GM21367 (cell line): ENCODE measurements around the gene DRD2.

Experiments
- ATAC-seq: cut with Tn5 transposase; IDR thresholded peaks from one replicate; pipeline ENCODE4 v1.9.1; 2021; ENCODE audit not compliant: unreplicated experiment

DRD2 gene

DNA sequence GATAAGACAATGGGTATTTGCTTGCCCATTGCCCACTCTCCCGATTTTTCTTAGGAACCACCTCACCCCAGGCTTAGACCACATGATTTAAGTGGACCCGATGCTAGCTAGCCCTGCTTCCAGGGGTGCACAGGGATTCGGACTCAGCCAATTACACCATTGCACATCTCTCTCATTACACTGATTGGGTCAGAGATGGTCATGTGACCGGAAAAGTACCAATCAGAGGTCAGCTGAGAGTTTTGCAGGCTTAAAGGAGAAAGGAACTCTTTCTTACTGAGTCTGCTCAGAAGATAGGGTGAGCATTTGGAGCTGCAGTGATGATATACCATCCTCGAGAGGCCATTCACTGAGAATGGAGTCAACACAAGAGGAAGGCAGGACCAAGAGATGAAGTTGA lies 99.8 kb downstream of the DRD2 start:
- no peak for ATAC-seq

DNA sequence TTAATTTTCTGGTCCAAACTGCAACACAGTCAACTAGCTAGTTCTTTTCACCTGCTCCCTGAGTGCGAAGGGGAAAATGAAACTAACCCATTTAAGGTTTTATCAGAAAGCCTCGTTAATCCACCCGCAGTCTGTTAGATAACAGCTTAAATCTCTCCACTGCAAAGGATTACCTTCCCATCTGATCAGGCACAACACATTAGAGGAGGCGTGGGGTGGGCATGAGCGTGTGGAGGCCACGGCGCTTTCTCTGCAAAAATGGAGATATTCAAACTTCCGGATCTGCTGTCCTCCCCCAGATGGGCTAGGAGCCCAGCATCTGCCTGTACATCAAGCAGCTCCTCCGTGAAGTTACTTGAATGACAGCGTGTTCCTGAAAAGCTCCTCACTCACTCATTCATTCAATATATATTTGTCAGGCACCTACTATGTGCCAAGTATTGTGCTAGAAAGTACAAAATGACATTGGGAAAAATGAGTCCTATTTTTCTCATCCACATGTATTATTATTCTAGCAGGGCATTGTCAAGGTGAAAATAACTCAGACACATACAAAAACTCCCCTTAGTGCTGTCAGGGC lies 101.1 kb downstream of the DRD2 start:
- no peak for ATAC-seq

DNA sequence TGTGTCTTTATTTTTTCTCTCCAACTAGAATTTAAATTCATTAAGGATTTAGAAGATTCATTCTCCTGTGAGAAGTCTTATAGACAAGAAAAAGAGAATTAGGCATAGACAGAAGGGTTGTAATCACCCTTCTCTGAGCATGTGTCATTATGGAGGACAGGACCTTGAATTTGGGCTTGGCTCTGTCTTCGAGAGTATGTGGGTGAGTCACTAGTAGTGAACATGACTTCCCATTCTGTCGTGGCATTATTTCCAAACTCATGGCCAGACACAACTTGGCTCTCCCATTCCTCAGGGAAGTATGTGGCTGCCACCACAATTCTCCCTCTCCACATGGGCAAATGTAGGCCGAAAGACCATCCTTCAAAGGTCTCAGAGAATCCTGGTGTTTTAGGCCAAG lies 101.9 kb downstream of the DRD2 start:
- ATAC-seq, result no peak

DNA sequence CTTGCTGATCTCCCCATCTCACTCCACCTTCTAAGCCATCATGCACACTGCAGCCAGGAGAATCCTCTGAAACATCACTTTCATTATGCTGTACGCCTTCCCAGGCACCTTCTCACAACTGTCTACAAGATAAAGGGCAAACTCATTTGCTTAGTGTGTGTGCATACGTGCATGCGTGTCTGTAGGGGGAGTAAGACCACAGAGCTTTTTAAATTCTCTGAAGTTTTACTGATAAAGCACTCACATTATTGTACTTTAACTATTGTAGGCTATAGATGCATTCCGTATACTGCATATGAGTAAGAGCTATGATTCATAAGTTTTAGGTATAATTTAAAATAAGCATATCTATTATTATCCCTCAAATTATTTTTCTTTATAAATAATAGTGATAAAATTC lies 102.9 kb downstream of the DRD2 start:
- no peak for ATAC-seq

DNA sequence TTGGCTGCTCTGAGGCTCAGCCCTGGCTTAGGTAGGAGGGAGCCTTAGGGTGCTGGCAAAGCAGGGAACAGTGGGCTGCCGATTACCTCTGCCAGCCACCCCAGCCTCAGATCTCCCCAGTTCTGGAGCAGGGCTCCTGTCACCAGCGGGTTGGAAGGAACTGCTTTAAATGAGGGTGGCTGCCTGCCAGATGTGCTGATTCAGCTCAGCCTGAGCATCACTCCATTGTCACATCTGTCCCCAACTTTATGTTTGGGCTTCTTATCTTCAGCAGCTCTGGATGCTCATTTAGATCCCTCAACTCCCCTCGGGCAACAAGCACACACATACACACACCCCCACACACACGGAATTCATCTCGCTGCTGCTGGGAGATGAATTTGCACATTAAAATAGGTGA lies 104.6 kb downstream of the DRD2 start:
- no peak for ATAC-seq

DNA sequence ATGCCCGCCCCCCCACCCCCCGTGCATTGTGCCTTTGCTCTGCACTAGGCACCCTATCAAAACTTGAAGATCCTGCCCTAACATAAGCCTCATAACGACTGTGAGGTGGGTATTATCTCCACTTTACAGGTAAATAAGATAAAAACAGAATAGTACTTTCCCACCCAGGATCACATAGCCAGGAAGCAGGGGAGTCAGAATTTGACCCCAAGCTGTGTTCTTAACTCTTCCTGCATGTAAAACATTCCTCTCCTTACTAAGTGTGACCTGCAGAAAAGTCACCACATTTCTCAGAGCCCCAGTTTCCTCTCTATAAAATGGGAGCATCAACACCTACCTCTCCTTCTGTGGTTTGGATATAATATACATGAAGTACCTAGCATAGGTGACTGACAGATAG lies 105.8 kb downstream of the DRD2 start:
- no peak for ATAC-seq

DNA sequence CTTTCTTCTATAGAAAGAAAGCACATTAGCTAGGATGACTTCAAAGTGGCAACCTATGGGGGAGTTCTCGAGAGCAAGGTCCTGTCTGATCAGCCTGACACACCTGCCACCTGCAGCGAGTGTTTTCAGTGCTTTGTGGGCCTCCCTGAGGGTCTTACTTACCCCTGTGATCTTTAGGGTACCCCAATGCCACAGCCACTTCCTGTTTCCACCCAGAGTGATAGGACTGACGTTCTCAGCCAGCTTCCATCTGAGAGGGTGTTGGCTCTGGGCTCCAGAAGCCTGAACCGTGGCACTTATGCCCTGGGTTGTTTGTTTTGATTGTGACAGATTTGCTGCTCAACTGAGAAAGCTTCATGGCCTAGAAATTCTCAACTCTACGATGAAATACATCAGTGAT lies 109.3 kb downstream of the DRD2 start:
- ATAC-seq, result no peak

DNA sequence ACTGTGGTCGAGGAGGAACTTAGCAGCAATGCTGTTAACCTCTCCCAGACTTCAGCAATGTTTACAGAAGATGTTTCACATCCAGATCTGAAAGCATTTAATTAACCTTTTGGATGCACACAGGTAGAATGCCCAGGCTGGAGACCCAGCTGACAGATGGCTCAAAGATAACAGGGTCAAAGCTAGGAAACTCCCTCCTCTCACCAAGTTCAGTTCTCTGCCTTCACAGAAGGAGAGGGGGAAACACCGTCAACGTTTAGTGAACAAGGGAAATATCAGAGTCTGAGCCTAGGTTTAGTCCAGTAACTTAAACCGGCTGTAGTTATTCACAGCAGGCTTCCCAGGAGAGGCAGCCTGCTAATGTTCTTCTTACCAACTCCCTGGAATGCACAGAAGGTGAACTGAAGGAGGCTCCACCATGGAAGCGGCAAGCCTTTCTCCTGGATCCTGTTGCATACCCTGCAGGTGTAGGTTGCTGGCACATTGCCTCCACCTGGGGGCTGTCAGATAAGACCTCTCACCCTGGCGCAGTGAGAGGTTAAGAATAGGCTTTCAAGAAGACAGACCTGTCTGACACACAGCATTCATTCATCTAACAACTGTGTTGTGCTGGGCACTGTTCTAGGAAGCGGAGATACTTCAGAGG lies 111.1 kb downstream of the DRD2 start:
- no peak for ATAC-seq

DNA sequence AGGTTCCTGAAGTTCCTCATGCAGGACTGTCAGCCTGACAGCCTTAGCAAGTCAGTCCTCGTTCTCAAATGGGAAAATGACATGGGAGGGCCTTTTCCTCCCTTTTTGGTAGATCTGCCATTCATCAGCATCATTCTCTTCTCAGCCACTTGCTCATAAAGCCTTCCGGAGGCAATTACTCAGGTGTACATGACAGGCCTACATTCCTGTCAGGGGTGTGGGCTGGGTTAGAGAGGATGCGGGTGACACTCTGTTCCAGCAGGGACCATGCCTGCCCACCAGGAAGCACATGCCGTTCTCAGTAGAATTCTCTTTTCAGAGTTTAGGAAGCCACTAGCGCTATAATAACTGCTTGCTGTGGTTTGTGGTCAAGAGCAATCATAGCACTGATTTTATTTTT lies 111.8 kb downstream of the DRD2 start:
- no peak for ATAC-seq
